ENCODE measurements around the gene KIAA2012.

DNA sequence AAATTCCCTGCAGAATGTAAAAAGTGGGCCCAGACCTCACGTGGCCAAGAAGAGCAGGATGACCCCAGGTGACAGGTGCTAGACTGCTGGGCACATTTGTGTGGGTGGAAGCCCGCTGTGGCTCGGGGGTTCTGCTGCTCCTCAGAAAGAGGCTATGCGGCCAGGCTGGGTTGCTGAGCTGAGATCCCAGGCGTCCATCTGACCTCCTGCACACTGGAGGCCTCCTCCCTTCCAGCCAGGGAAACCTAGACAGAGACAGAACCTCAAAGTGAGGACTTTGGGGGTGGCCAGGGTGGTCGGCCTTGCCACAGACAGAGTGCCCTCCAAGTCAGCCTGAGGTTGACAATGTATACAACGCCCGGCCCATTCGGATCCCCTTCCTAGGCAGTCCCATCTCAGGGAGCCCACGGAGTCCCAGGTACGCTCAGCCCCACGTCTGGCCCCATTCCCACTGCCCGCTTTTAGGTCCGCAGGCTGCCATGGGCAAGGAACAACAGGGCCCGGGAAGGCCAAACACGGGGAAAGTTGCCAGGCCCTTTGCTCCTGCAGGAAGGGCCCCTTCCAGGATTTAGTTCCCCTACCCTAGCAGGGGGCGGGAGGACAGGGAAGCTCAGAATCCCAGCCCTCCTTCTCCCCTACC is 75.6 kb downstream of the KIAA2012 start:
- TF ChIP-seq POU2F2 (IDR thresholded peaks at IDR 0.05; ENCODE audit: low read depth, low read length) (no peak), POLR2A (IDR thresholded peaks at IDR 0.05; ENCODE audit: low read depth, low read length) (no peak)

Data from GM12891 (cell line).